Measurements from ENCODE around the gene CRPPA. TPM values are rescaled to one million over a fixed set of nuclear protein-coding genes. Genes with fewer than 3 reads are reported as not detected.
A peak's percentile ranks its signal among the peaks of the same experiment; 100 is the strongest.

Gene CRPPA
- total and polyA plus RNA-seq, 8 donors = 0.28 to 11.0 (median 0.82) TPM

DNA sequence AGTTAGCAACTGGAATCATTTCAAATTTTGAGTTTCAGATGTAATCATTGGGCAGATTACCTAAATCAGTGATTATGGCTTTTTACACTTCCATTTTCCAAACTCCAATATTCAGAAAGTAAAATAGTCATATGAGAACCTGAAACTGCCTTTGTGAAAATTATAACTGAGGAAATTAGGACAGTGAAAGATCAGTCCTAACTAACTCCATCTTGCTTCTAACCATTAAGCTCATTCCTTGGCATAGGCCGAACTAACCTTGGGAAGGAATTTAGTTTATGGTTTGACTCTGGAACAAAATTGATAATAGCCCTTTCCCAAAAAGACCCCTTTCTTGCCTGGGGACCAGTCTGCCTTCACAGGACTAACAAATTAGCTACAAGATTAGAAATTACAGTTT, 2.2 kb downstream of the CRPPA start:
- WGBS, 5 donors = 93 to 100% (median 98%) methylated on average over 1 of the region's 1 CpG
- intact Hi-C loops (cut with DNase I; ENCODE audit: low total_unique reads) = no loop called here
- H3K27me3 ChIP-seq = no peaks in the 10 kb centered on the region
- no peak overlapping the region for H3K4me3 ChIP-seq
- peak overlapping the region in 1 of 5 donors; percentile 98 for H3K27ac ChIP-seq
- TF ChIP-seq POLR2AphosphoS5 (IDR thresholded peaks at IDR 0.05) (no peak), POLR2A (IDR thresholded peaks at IDR 0.05) (no peak), EP300 (IDR thresholded peaks at IDR 0.05) (no peak)
- TF ChIP-seq, protein P1, sequence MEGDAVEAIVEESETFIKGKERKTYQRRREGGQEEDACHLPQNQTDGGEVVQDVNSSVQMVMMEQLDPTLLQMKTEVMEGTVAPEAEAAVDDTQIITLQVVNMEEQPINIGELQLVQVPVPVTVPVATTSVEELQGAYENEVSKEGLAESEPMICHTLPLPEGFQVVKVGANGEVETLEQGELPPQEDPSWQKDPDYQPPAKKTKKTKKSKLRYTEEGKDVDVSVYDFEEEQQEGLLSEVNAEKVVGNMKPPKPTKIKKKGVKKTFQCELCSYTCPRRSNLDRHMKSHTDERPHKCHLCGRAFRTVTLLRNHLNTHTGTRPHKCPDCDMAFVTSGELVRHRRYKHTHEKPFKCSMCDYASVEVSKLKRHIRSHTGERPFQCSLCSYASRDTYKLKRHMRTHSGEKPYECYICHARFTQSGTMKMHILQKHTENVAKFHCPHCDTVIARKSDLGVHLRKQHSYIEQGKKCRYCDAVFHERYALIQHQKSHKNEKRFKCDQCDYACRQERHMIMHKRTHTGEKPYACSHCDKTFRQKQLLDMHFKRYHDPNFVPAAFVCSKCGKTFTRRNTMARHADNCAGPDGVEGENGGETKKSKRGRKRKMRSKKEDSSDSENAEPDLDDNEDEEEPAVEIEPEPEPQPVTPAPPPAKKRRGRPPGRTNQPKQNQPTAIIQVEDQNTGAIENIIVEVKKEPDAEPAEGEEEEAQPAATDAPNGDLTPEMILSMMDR (IDR thresholded peaks at IDR 0.05) = no peak
- no peaks in the 10 kb centered on the region for H3K9me3 ChIP-seq
- H3K36me3 ChIP-seq = no peaks in the 10 kb centered on the region
- no peak for DNase-seq
- peaks cover 20 to 36% (median 24%) of the 10 kb centered on the region in 4 donors for H3K4me1 ChIP-seq

DNA sequence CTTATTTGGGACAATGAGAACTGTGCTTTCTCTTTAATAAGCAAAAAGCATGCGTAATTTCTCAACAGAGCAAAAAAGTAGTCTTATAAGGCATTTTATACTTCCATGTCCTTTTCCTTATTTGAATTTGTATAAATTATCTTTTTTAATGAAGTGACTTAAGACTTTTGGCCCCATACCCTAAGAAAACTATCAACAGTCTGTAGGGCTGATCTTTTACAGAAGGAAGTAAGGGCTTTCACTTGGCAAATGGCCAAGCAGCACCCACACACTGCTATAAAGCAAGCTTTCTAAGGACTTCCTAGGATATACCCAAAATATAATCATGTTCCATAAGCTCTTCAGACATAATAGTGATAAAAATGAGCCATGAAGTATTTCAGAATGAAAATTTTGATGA, 3.4 kb downstream of the CRPPA start:
- intact Hi-C loops (cut with DNase I; ENCODE audit: low total_unique reads) = no loop called here
- Histone ChIP-seq H3K27me3 (no peaks in the 10 kb centered on the region), H3K4me1 (peaks cover 20 to 36% (median 26%) of the 10 kb centered on the region in 4 donors), H3K27ac (no peak overlapping the region), H3K9me3 (no peaks in the 10 kb centered on the region), H3K36me3 (no peaks in the 10 kb centered on the region), H3K4me3 (no peak overlapping the region)
- WGBS, 5 donors = 43 to 98% (median 47%) methylated on average over 1 of the region's 1 CpG
- peak in 1 of 2 donors; percentile 30 for DNase-seq
- TF ChIP-seq POLR2AphosphoS5 (IDR thresholded peaks at IDR 0.05) = no peak

DNA sequence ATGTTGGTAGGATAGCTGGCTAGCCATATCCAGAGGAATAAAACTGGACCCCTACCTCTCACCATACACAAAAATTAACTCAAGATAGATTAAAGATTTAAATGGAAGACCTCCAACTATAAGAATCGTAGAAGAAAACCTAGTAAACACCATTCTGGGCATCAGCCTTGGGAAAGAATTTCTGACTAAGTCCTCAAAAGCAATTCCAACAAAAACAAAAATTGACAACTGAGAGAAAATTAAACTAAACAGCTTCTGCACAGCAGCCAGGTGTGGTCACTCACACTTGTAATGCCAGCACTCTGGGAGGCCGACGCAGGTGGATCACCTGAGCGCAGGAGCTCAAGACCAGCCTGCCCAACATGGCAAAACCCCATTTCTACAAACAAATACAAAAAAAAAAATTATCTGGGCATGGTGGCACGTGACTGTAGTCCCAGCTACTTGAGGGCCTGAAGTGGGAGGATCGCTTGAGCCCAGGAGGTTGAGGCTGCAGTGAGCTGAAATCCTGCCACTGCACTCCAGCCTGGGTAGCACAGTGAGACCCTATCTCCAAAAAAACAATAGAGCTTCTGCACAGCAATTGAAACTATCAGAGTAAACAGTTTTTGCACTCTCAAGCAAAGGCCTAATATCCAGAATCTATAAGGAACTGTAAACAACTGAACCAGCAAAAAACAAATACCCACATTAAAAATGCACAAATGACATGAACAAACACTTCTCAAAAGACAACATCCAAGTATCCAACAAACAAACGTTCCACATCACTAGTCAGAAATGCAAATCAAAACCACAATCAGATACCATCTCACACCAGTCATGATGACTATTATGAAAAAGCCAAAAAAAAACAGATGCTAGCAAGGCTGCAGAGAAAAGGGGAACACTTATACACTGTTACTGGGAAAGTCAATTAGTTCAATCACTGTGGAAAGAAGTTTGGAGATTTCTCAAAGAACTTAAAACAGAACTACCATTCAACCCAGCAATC, 4.8 kb downstream of the CRPPA start:
- Histone ChIP-seq H3K27me3 (no peaks in the 10 kb centered on the region), H3K4me3 (no peak overlapping the region), H3K9me3 (no peaks in the 10 kb centered on the region), H3K36me3 (no peaks in the 10 kb centered on the region), H3K4me1 (peaks cover 12 to 33% (median 22%) of the 10 kb centered on the region in 4 donors), H3K27ac (no peak overlapping the region)
- 74 to 83% (median 77%) methylated on average over 7 of the region's 7 CpGs for WGBS, 5 donors
- no peak for TF ChIP-seq EP300 (IDR thresholded peaks at IDR 0.05)
- TF ChIP-seq, protein P1 (IDR thresholded peaks at IDR 0.05) = no peak
- TF ChIP-seq POLR2A (IDR thresholded peaks at IDR 0.05) = no peak
- TF ChIP-seq POLR2AphosphoS5 (IDR thresholded peaks at IDR 0.05) = no peak
- intact Hi-C loops (cut with DNase I; ENCODE audit: low total_unique reads) = no loop called here
- DNase-seq = no peak

GRCh38 chr7:16412274-16413254, 8.8 kb downstream of the CRPPA start:
- Histone ChIP-seq H3K27me3 (no peaks in the 10 kb centered on the region), H3K27ac (peak overlapping the region in 1 of 5 donors; percentile 37), H3K4me3 (no peak overlapping the region), H3K36me3 (no peaks in the 10 kb centered on the region), H3K9me3 (no peaks in the 10 kb centered on the region), H3K4me1 (peaks cover 0 to 20% (median 7%) of the 10 kb centered on the region in 4 donors)
- TF ChIP-seq, protein P1 (IDR thresholded peaks at IDR 0.05) = no peak
- TF ChIP-seq EP300 (IDR thresholded peaks at IDR 0.05) (no peak), POLR2AphosphoS5 (IDR thresholded peaks at IDR 0.05) (no peak), POLR2A (IDR thresholded peaks at IDR 0.05) (no peak)
- WGBS, 5 donors = 60 to 69% (median 62%) methylated on average over 8 of the region's 8 CpGs
- DNase-seq = peak in 1 of 2 donors; percentile 47
- intact Hi-C loops (cut with DNase I; ENCODE audit: low total_unique reads) = no loop called here
